ENCODE results near the gene LHFPL3.

LHFPL3 gene

DNA sequence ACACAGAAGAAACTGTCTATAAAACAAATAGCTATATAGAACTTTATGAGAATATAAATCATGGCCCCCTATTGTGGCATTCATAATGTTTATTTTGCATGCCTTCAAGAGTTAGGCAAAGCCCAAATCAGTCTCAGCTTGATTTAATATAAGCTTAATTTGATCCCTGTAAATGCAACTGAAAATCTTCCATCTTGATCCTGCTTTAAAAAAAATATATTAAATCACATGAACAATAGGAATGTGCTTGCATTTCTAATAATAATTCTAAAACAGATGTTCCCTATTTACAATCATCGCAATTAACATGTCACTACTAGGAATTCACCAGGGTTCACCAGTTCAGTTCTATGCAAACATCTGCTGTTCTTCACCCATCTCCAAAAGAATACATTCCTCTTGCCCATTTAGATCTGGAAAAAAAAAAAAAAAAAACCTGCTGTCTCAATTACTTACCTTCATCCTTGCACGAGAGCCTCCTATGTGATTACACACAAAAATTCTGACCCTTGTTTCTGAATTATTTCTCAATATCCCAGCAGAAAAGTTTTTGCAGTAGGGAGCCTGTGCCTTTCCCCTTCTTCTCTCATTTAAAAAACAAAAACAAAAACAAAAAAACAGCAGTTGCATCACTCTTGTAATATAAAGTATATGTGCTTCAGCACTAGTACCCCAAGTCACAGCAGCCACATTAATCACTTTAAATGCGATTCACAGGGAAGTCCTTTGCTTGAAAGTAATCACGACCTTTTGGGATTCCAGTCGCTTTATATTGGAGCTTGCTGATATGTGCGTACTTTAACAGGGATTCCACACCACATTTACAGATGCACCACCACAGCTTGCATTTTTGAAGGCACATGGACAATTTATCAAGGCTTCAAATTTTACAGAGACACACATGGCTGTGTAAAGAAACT, 490.8 kb downstream of the LHFPL3 start:
- TF ChIP-seq CTCF (IDR thresholded peaks at IDR 0.05; ENCODE audit: insufficient read depth, missing control alignments): no peak
- no peak for DNase-seq (ENCODE audit: insufficient read length, low spot score)
- no peak for FAIRE-seq

GRCh38 chr7:104820836-104821535, 492.6 kb downstream of the LHFPL3 start:
- DNase-seq (ENCODE audit: insufficient read length, low spot score): no peak
- TF ChIP-seq CTCF (IDR thresholded peaks at IDR 0.05; ENCODE audit: insufficient read depth, missing control alignments): no peak
- FAIRE-seq: no peak

DNA sequence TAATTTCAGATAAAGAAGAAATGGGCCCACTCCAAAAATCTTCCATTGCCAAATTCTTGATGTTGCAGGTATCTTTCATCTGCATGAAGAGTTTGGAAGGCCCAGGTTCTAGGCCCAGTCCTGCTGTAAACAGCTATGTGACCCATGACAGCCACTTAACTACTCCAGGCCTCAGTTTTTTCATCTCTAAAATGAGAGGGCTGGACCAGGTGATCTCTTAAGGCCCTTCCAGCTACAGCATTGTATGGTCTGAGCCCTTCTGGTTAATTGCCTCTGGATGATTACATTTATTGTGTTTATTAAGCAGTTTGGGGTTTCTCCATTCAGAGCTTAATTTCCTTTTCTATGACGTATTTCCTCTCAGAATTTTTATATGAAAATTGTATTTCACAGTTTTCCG, 494.8 kb downstream of the LHFPL3 start:
- FAIRE-seq (no peak), DNase-seq (ENCODE audit: insufficient read length, low spot score) (no peak)
- TF ChIP-seq CTCF (IDR thresholded peaks at IDR 0.05; ENCODE audit: insufficient read depth, missing control alignments): no peak

- FAIRE-seq: no peak
- no peak for TF ChIP-seq CTCF (IDR thresholded peaks at IDR 0.05; ENCODE audit: insufficient read depth, missing control alignments)
- no peak for DNase-seq (ENCODE audit: insufficient read length, low spot score)
Measured at GRCh38 chr7:104825099-104825498, 496.7 kb downstream of the LHFPL3 start.

GRCh38 chr7:104826135-104826534, 497.7 kb downstream of the LHFPL3 start:
- FAIRE-seq (no peak), DNase-seq (ENCODE audit: insufficient read length, low spot score) (no peak)
- no peak for TF ChIP-seq CTCF (IDR thresholded peaks at IDR 0.05; ENCODE audit: insufficient read depth, missing control alignments)

- no peak for TF ChIP-seq CTCF (IDR thresholded peaks at IDR 0.05; ENCODE audit: insufficient read depth, missing control alignments)
- DNase-seq (ENCODE audit: insufficient read length, low spot score): no peak
- FAIRE-seq: no peak
Measured at GRCh38 chr7:104836976-104837375, 508.6 kb downstream of the LHFPL3 start.
